IMR-90 (cell line): Measurements from ENCODE around the gene CABP4. TPM values are rescaled to one million over a fixed set of nuclear protein-coding genes. Genes with fewer than 3 reads are reported as not detected.

ENCODE experiments used
- ATAC-seq: fragments of 200-7000 bp; cut with Tn5 transposase; 2 replicates; pipeline ENCODE4 v1.9.1; 2020; ENCODE audit warnings: low read depth, mild to moderate bottlenecking, moderate library complexity
- BruUV-seq: library from RNA; stranded (reverse); fragments of 400-500 nt; replicated peaks from 2 replicates; lab custom pipeline; 2021; lab: Mats Ljungman, UMichigan
- CTCF ChIA-PET: fragments of 300-600 bp; formaldehyde crosslinking; extraction: SDS; loops from one replicate; lab custom pipeline; 2021; ENCODE audit warnings: antibody characterized with exemption; lab: Yijun Ruan, JAX
- POLR2A ChIA-PET: fragments of 300-600 bp; sonication (Branson Sonifier 250); formaldehyde crosslinking; loops from one replicate; lab custom pipeline; 2022; ENCODE audit warnings: antibody characterized with exemption; ENCODE audit not compliant: unreplicated experiment; lab: Charles Lee
- DNase-seq: peaks from one replicate; pipeline ENCODE4 v3.0.0; 2013
- H2AFZ ChIP-seq: replicated peaks from 2 replicates; pipeline ENCODE3; 2013; ENCODE audit warnings: low read length, mild to moderate bottlenecking; ENCODE audit not compliant: poor library complexity
- H2AK5ac ChIP-seq: 2 replicates; pipeline ENCODE4 v1.6.1; 2013; ENCODE audit warnings: low read depth, low read length, inconsistent platforms
- H2AK9ac ChIP-seq: replicated peaks from 2 replicates; pipeline ENCODE3; 2013; ENCODE audit warnings: mild to moderate bottlenecking, low read depth, low read length, moderate library complexity; ENCODE audit not compliant: poor library complexity
- H2BK120ac ChIP-seq: 2 replicates; pipeline ENCODE4 v1.6.1; 2013; ENCODE audit warnings: low read depth, low read length, inconsistent platforms
- H2BK15ac ChIP-seq: 3 replicates; pipeline ENCODE4 v1.6.1; 2013; ENCODE audit warnings: low read depth, low read length, inconsistent platforms
- H2BK20ac ChIP-seq: 2 replicates; pipeline ENCODE4 v1.6.1; 2013; ENCODE audit warnings: low read depth, mild to moderate bottlenecking, inconsistent platforms, low read length, moderate library complexity
- H2BK5ac ChIP-seq: 2 replicates; pipeline ENCODE4 v1.6.1; 2013; ENCODE audit warnings: mild to moderate bottlenecking, low read depth, low read length, inconsistent platforms; ENCODE audit not compliant: poor library complexity, severe bottlenecking
- H3K14ac ChIP-seq: replicated peaks from 2 replicates; pipeline ENCODE4 v1.6.1; 2013; ENCODE audit warnings: low read depth, low read length, inconsistent platforms
- H3K18ac ChIP-seq: 2 replicates; pipeline ENCODE4 v1.6.1; 2013; ENCODE audit warnings: low read depth, low read length, control low read depth
- H3K23ac ChIP-seq: 2 replicates; pipeline ENCODE4 v1.6.1; 2013; ENCODE audit warnings: low read depth, low read length, inconsistent platforms
- H3K27ac ChIP-seq: 2 replicates; pipeline ENCODE4 v1.5.1; 2013; ENCODE audit warnings: mild to moderate bottlenecking, control low read depth, low read length; ENCODE audit not compliant: insufficient read depth
- H3K27me3 ChIP-seq: 2 replicates; pipeline ENCODE4 v1.6.1; 2013; ENCODE audit warnings: low read length; ENCODE audit not compliant: control insufficient read depth, insufficient read depth
- H3K36me3 ChIP-seq: 2 replicates; pipeline ENCODE4 v1.6.1; 2013; ENCODE audit warnings: low read length, mixed read lengths; ENCODE audit not compliant: control insufficient read depth, insufficient read depth
- H3K4ac ChIP-seq: 2 replicates; pipeline ENCODE4 v1.6.1; 2013; ENCODE audit warnings: low read depth, low read length, inconsistent platforms
- H3K4me1 ChIP-seq: 2 replicates; pipeline ENCODE4 v1.6.1; 2013; ENCODE audit warnings: low read length, mixed read lengths; ENCODE audit not compliant: control insufficient read depth, insufficient read depth
- H3K4me2 ChIP-seq: 2 replicates; pipeline ENCODE4 v1.6.1; 2013; ENCODE audit warnings: low read depth, mild to moderate bottlenecking, control low read depth, low read length, moderate library complexity
- H3K4me3 ChIP-seq: 2 replicates; pipeline ENCODE4 v1.5.1; 2013; ENCODE audit warnings: low read depth, mild to moderate bottlenecking, control low read depth, low read length, moderate library complexity; ENCODE audit not compliant: insufficient read depth
- H3K56ac ChIP-seq: 2 replicates; pipeline ENCODE4 v1.6.1; 2013; ENCODE audit warnings: low read length, inconsistent platforms; ENCODE audit not compliant: insufficient read depth; ENCODE audit errors: extremely low read depth
- H3K79me1 ChIP-seq, 2 experiments: 2 replicates each; pipeline ENCODE4 v1.6.1; 2013; ENCODE audit warnings: low read length in 2 of 2, inconsistent platforms in 1 of 2, low read depth in 1 of 2
- H3K9ac ChIP-seq: 2 replicates; pipeline ENCODE4 v1.6.1; 2013; ENCODE audit warnings: low read depth, low read length, control low read depth
- H3K9me1 ChIP-seq: 2 replicates; pipeline ENCODE4 v1.6.1; 2013; ENCODE audit warnings: low read length, inconsistent platforms; ENCODE audit not compliant: insufficient read depth
- H3K9me3 ChIP-seq: 2 replicates; pipeline ENCODE4 v1.6.1; 2013; ENCODE audit warnings: low read length; ENCODE audit not compliant: control insufficient read depth, insufficient read depth
- H4K20me1 ChIP-seq: 2 replicates; pipeline ENCODE4 v1.6.1; 2013; ENCODE audit warnings: low read length, inconsistent platforms; ENCODE audit not compliant: insufficient read depth
- H4K5ac ChIP-seq: 2 replicates; pipeline ENCODE4 v1.6.1; 2013; ENCODE audit warnings: mild to moderate bottlenecking, low read depth, low read length, control low read depth
- H4K8ac ChIP-seq, 2 experiments: 2 replicates each; pipeline ENCODE4 v1.6.1; 2013; ENCODE audit warnings: low read depth in 2 of 2, low read length in 2 of 2, control low read depth in 1 of 2, inconsistent platforms in 1 of 2
- H4K91ac ChIP-seq: 2 replicates; pipeline ENCODE4 v1.6.1; 2013; ENCODE audit warnings: low read depth, low read length, inconsistent platforms; ENCODE audit not compliant: insufficient read depth
- MXI1 ChIP-seq: IDR thresholded peaks from 2 replicates; pipeline ENCODE4 v1.6.1; 2012; ENCODE audit warnings: low read depth, mild to moderate bottlenecking, low read length, moderate library complexity, borderline replicate concordance
- RFX5 ChIP-seq: IDR thresholded peaks from 2 replicates; pipeline ENCODE4 v1.8.0; 2012; ENCODE audit warnings: low read depth, mild to moderate bottlenecking, low read length, moderate library complexity
- USF2 ChIP-seq: fragments of 150-350 bp; IDR thresholded peaks from 2 replicates; pipeline ENCODE4 v1.6.1; 2017; ENCODE audit warnings: mild to moderate bottlenecking, antibody characterized with exemption, low read length, low read depth
- WGBS, 2 experiments: methylation state at CpG; one replicate each; pipeline versions ENCODE4 v1.1.5 to v1.1.7; 2013; ENCODE audit warnings: missing lambda C conversion rate in 2 of 2; ENCODE audit not compliant: insufficient read length in 1 of 2; ENCODE audit errors: extremely low coverage in 2 of 2; 5-methylcytosine and 5-hydroxymethylcytosine counted together
- dilution Hi-C: fragments of 300-500 bp; cut with HindIII; formaldehyde crosslinking; loops from one replicate; pipeline ENCODE4 v1.14.3; 2018; ENCODE audit warnings: low sequenced_read_pairs; ENCODE audit not compliant: unreplicated experiment
- in situ Hi-C: fragments of 300-500 bp; cut with MboI; formaldehyde crosslinking; loops from 3 replicates; pipeline ENCODE4 v1.14.3; 2019; ENCODE audit warnings: low sequenced_read_pairs, inconsistent platforms, mixed read lengths
- intact Hi-C: fragments of 100-400 bp; cut with micrococcal nuclease; formaldehyde crosslinking; loops from 2 replicates; pipeline ENCODE4 v1.10.0; 2022
- polyA plus RNA-seq, 3 experiments: library from polyadenylated mRNA; depleted of rRNA; stranded (reverse); fragments of >200 nt; gene quantifications; 2 replicates each; pipeline ENCODE4 v1.2.3, GENCODE V29; 2012; ENCODE audit warnings: low replicate concordance in 1 of 3
- total RNA-seq: library from RNA; depleted of rRNA; stranded (reverse); fragments of >200 nt; gene quantifications from 2 replicates; pipeline ENCODE4 v1.2.3, GENCODE V29; 2012

The CABP4 gene
- total and polyA plus RNA-seq, 2 of the 4 experiments (the other 2 are of a cell fraction) = not detected

GRCh38 chr11:67490727-67491065, 35.5 kb downstream of the CABP4 start:
- Histone ChIP-seq H3K9ac (no peak overlapping the region), H3K4me1 (no peaks in the 10 kb centered on the region), H2BK120ac (no peak overlapping the region), H2BK5ac (no peak overlapping the region), H2BK15ac (no peak overlapping the region), H2AK9ac (peak overlapping the region; percentile 52), H4K5ac (no peak overlapping the region), H4K8ac (no peak overlapping the region), H3K23ac (no peak overlapping the region), H2BK20ac (no peak overlapping the region), H2AFZ (no peak overlapping the region), H3K4ac (no peak overlapping the region), H3K36me3 (peaks cover 55% of the 10 kb centered on the region), H3K9me1 (peaks cover 10% of the 10 kb centered on the region), H3K9me3 (no peaks in the 10 kb centered on the region), H4K91ac (no peak overlapping the region), H3K18ac (no peak overlapping the region), H3K27me3 (no peaks in the 10 kb centered on the region), H3K4me3 (no peak overlapping the region), H3K27ac (no peak overlapping the region), H3K56ac (no peak overlapping the region), H3K4me2 (no peak overlapping the region), H3K14ac (no peak overlapping the region), H2AK5ac (no peak overlapping the region), H4K20me1 (no peaks in the 10 kb centered on the region; the same call in none of the 2 replicates), H3K79me1 (peaks cover 4 to 14% of the 10 kb centered on the region in 2 experiments; a peak in 1 of 4 replicates)
- dilution Hi-C loops (no loop called here), intact Hi-C loops (no loop called here), in situ Hi-C loops (no loop called here)
- no peak for DNase-seq
- ATAC-seq = no peak; the same call in 1 of the 2 replicates
- POLR2A ChIA-PET = no interaction called here
- TF ChIP-seq MXI1 (no peak), USF2 (no peak), RFX5 (no peak)
- no TSS peak for BruUV-seq
- CTCF ChIA-PET = no interaction called here
- 85% methylated on average over 8 of the region's 15 CpGs; no CpG with 5 or more reads in 1 of the 2 experiments for WGBS, 2 experiments
